ENCODE data around the gene TXNDC11.
A peak's percentile ranks its signal among the peaks of the same experiment; 100 is the strongest.

Gene TXNDC11

GRCh38 chr16:11750056-11750455 is 7.4 kb upstream of the TXNDC11 start:
- no peak for DNase-seq (ENCODE audit: low read depth in 3 of 3)

- no peak for DNase-seq (ENCODE audit: low read depth in 3 of 3)
These were observed 6.0 kb upstream of the TXNDC11 start for GRCh38 chr16:11748404-11749254.

GRCh38 chr16:11747949-11748403 is 5.3 kb upstream of the TXNDC11 start:
- no peak for DNase-seq (ENCODE audit: low read depth in 3 of 3)

GRCh38 chr16:11744075-11744470 is 1.4 kb upstream of the TXNDC11 start:
- DNase-seq (ENCODE audit: low read depth in 3 of 3) = no peak

- DNase-seq (ENCODE audit: low read depth in 3 of 3) = peak in 1 of 3 donors; percentile 21
These were observed 834 bp upstream of the TXNDC11 start for GRCh38 chr16:11743308-11744074.

GRCh38 chr16:11742093-11742535 is 543 bp downstream of the TXNDC11 start:
- peak in 1 of 3 donors; percentile 44 for DNase-seq (ENCODE audit: low read depth in 3 of 3)

- DNase-seq (ENCODE audit: low read depth in 3 of 3) = no peak
These were observed 2.1 kb downstream of the TXNDC11 start for GRCh38 chr16:11740567-11740966.

GRCh38 chr16:11738742-11739544 is 3.7 kb downstream of the TXNDC11 start:
- no peak for DNase-seq (ENCODE audit: low read depth in 3 of 3)

- DNase-seq (ENCODE audit: low read depth in 3 of 3) = no peak
These were observed 4.9 kb downstream of the TXNDC11 start for GRCh38 chr16:11737713-11738112.

GRCh38 chr16:11736903-11737302 is 5.8 kb downstream of the TXNDC11 start:
- DNase-seq (ENCODE audit: low read depth in 3 of 3) = no peak

GRCh38 chr16:11735787-11736186 is 6.9 kb downstream of the TXNDC11 start:
- no peak for DNase-seq (ENCODE audit: low read depth in 3 of 3)

GRCh38 chr16:11734653-11735043 is 8.0 kb downstream of the TXNDC11 start:
- no peak for DNase-seq (ENCODE audit: low read depth in 3 of 3)

- no peak for DNase-seq (ENCODE audit: low read depth in 3 of 3)
These were observed 8.5 kb downstream of the TXNDC11 start for GRCh38 chr16:11734025-11734652.

GRCh38 chr16:11731222-11731621 is 11.4 kb downstream of the TXNDC11 start:
- DNase-seq (ENCODE audit: low read depth in 3 of 3) = no peak

- DNase-seq (ENCODE audit: low read depth in 3 of 3) = no peak
These were observed 12.9 kb downstream of the TXNDC11 start for GRCh38 chr16:11729787-11730186.

GRCh38 chr16:11727796-11728543 is 14.7 kb downstream of the TXNDC11 start:
- no peak for DNase-seq (ENCODE audit: low read depth in 3 of 3)

GRCh38 chr16:11726008-11726407 is 16.6 kb downstream of the TXNDC11 start:
- DNase-seq (ENCODE audit: low read depth in 3 of 3) = no peak

GRCh38 chr16:11725457-11725856 is 17.2 kb downstream of the TXNDC11 start:
- DNase-seq (ENCODE audit: low read depth in 3 of 3) = no peak

- no peak for DNase-seq (ENCODE audit: low read depth in 3 of 3)
These were observed 20.2 kb downstream of the TXNDC11 start for GRCh38 chr16:11722468-11722808.

- no peak for DNase-seq (ENCODE audit: low read depth in 3 of 3)
These were observed 20.7 kb downstream of the TXNDC11 start for GRCh38 chr16:11721781-11722467.
